ENCODE measurements around the gene ANKMY1.
"Not testable (repeated sequence)": the region's sequence is repeated elsewhere in the genome, so short reads cannot be mapped to it uniquely, and the experiment has no call there.

Gene ANKMY1

DNA sequence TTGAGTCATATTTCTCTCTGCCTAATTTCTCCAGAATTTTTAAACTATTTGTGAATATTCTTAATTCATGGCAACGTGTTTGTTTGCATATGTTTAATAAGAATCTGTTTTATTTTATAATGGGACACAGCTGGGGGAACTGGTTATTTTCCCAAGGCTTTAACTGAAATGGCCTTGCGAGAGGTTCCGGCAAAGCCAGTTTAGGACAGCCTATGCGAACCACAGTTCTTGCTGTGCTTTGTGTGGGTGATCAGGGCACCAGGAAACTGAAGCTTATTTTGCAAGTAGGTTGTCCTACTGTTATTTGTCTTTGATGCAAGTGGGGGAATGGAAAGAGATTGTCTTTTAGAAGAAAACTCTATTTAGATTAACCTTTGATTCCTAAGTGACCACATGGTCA lies 6.5 kb downstream of the ANKMY1 start:
- DNase-seq: no peak

DNA sequence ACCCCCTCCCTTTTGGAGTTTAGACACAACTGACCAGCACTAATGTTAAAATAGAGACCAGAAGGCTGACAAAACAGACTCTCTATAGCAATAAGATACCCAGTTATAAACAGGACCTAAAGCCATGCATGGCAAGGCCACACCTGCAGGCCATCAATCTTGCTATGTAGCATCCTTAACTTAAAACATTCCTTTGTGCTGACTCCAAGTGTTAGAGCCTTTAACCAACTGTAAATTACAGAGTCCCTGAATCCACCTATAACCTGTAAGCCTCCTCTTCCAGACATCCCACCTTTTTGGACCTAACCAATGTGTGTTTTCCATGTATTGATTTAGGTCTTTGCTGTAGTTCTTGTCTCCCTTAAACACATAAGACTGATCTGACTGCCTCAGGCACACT lies 17.9 kb downstream of the ANKMY1 start:
- no peak for DNase-seq

DNA sequence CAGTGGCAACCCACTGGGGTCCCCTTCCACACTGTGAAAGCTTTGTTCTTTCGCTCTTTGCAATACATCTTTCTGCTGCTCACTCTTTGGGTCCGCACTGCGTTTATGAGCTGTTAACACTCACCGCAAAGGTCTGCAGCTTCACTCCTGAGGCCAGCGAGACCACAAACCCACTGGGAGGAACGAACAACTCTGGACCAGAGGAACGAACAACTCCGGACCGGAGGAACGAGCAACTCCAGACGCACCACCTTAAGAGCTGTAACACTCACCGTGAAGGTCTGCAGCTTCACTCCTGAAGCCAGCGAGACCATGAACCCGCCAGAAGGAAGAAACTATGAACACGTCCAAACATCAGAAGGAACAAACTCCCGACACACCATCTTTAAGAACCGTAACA lies 18.7 kb downstream of the ANKMY1 start:
- not testable (repeated sequence) for DNase-seq

DNA sequence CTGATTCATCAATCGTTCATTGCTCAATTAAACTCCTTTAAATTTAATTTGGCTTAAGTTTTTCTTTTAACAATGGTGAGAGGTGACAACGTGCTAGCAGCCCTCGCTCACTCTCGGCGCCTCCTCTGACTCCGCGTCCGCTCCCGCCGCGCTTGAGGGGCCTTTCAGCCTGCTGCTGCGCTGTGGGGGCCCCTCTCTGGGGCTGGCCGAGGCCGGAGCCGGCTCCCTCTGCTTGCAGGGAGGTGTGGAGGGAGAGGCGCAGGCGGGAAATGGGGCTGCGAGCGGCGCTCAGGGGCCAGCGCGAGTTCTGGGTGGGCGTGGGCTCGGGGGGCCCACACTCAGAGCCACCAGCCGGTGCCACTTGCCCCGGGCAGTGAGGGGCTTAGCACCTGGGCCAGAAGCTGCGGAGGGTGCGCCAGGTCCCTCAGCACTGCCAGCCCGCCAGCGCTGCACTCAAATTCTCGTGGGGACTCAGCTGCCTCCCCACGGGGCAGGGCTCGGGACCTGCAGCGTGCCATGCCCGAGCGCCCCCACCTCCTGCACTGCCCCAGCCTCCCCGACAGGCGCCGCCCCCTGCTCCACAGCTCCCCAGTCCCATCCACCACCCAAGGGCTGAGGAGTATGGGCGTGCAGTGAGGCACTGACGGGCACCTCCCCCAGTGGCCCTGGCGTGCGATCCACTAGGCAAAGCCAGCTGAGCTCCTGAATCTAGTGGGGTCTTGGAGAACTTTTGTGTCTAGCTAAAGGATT lies 19.6 kb downstream of the ANKMY1 start:
- no peak for DNase-seq

- DNase-seq: no peak
Measured at GRCh38 chr2:240532031-240532775, 25.6 kb downstream of the ANKMY1 start.

- DNase-seq: no peak
Measured at GRCh38 chr2:240531038-240531437, 26.8 kb downstream of the ANKMY1 start.

- DNase-seq: no peak
Measured at GRCh38 chr2:240530181-240530580, 27.6 kb downstream of the ANKMY1 start.

DNA sequence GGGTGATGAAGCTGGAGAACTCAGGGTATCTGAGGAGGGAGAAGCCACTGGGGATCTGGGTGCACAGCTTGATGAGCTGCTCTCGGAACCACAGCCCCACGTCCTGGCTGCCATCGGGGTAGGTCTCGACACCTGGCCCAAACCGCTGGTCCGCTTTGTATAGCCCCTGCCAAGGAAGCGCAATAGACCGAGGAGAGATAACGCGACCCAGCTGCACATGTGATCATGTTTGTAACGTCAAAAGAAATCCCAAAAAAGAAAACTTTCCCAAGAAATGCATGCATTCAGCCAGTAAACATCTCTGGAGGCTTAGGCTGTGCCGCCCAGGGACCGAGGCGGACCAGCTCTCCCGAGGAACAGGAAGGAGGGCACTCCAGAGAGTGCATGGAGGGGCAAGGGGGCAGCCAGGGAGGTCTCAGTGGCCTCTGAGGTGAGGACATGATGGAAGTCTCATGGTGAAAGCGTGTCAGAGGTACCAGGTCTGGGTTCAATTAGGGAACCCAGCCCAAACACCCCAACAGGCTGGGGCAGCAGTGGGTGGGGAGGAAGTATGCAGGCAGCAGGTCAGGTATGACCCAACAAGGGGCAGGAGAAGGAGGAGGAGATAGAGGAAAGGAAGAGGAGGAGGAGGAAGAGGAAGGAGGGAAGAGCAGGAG lies 28.3 kb downstream of the ANKMY1 start:
- no peak for DNase-seq

- no peak for DNase-seq
Measured at GRCh38 chr2:240528406-240529040, 29.3 kb downstream of the ANKMY1 start.

GRCh38 chr2:240527153-240527750 lies 30.5 kb downstream of the ANKMY1 start:
- DNase-seq: no peak

DNA sequence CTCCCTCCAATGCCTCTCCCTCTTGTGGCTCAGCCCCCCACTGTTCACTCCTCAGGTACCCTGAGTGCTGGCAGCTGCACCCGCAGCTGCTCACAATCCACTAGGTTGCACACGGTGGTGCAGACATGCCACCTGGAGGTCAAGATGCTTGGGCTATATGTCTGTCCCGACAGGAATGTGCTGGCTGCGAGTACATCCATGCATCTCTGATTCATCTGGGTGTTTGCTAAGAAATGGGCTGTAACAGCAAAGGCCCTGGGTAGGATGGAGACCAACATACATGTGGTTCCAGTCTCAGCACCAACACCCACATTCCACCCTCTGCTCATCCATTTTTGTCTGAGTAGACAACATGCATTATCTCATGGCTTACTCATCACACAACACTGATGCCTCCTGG lies 31.3 kb downstream of the ANKMY1 start:
- DNase-seq: no peak

DNA sequence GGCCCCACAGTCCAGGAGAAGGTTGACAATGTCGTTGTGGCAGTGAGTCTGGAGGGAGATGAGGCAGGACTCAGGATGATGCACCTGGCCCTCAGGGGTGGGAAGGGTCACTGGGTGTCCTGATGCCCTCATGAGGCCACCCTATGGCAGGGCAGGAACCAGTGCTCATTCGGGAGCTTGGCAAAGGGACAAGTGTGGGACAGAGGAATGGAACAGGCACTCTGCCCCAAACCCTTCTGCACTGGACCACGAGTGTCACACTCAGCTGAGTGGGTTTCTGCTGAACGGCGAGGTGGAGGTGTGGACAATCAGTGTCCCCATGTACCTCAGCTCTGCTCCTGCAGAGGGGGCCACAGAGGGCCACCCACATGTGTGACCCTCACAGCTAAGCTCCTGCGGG lies 32.0 kb downstream of the ANKMY1 start:
- no peak for DNase-seq

GRCh38 chr2:240524963-240525718 lies 32.6 kb downstream of the ANKMY1 start:
- DNase-seq: no peak

GRCh38 chr2:240523451-240524281 lies 34.1 kb downstream of the ANKMY1 start:
- DNase-seq: no peak

- DNase-seq: no peak
Measured at GRCh38 chr2:240522406-240522805, 35.4 kb downstream of the ANKMY1 start.

- not testable (repeated sequence) for DNase-seq
Measured at GRCh38 chr2:240521885-240522284, 35.9 kb downstream of the ANKMY1 start.

DNA sequence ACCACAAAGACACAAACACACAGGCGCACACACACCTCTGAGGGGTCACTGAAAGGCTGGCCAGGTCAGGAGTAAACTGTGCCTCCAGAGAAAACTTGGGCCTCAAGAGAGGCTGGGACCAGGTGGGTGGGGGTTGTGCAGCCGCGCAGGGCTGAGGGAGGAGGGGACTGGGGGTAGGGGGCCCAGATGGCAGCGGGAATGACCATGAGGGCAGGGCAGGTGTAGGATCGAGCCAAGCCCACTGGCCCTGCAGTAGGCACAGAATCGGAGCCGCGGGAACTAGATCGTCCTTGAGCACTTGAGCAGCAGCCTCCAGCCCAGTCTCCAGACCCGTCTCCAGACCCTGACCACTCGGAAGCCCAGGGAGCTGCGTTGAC lies 36.8 kb downstream of the ANKMY1 start:
- DNase-seq: no peak

DNA sequence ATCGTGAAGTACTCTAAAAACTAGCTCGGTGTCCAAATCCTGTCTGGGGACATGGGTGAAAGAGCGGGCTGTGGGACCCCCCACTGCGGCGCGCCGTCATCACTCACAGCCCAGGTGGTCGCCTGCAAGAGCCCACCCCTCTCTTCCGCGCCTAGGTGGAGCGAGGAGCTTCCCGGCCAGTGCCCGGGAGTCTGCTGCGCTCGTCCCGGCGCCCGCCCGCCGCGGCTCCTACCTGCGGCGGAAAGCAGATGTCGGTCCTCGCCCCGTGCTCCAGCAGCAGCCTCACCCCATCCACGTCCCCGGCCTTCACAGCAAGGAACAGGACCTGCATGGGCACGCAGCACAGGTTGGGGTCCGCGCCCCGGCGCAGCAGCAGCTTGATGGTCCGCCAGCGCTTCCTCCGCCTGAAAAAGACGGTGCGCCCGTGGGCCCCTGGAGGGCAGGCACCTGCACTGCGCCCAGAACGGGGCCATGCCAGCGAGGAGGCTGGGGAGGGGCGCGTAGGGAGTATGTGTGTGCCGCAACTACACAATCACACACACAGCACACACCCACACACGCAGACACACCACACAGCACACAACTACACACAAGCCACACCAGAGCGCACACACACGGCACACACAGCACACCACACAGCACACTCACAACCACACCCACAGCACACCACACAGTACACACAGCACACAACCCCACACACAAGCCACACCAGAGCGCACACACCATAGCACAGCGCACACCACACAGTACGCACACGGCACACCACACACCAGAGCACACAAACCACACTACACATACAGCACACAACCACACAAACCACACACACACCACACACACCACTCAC lies 37.4 kb downstream of the ANKMY1 start:
- peak in 1 of 5 experiments; percentile 18 for DNase-seq

- no peak for DNase-seq
Measured at GRCh38 chr2:240519396-240520129, 38.2 kb downstream of the ANKMY1 start.
